Panc1 (cell line): Measurements from ENCODE around the gene VPS45. TPM values are rescaled to one million over a fixed set of nuclear protein-coding genes. Genes with fewer than 3 reads are reported as not detected.
A peak's percentile ranks its signal among the peaks of the same experiment; 100 is the strongest.

Source experiments
- ATAC-seq: fragments of 200-7000 bp; cut with Tn5 transposase; 2 replicates; pipeline ENCODE4 v1.9.1; 2020; ENCODE audit warnings: mild to moderate bottlenecking, moderate library complexity
- BruUV-seq: library from RNA; stranded (reverse); fragments of 400-500 nt; replicated peaks from 2 replicates; lab custom pipeline; 2021; lab: Mats Ljungman, UMichigan
- CTCF ChIA-PET: fragments of 300-600 bp; sonication (Branson Sonifier 250); formaldehyde crosslinking; loops from one replicate; lab custom pipeline; 2022; ENCODE audit warnings: antibody characterized with exemption; lab: Charles Lee
- POLR2A ChIA-PET: fragments of 300-600 bp; sonication (Branson Sonifier 250); formaldehyde crosslinking; loops from one replicate; lab custom pipeline; 2022; ENCODE audit warnings: antibody characterized with exemption; lab: Charles Lee
- DNase-seq: peaks from one replicate; pipeline ENCODE4 v3.0.0-alpha.2; 2010; ENCODE audit warnings: low read depth, low spot score
- H3K27ac ChIP-seq: 2 replicates; pipeline ENCODE4 v1.5.1; 2011; ENCODE audit warnings: mild to moderate bottlenecking, low read length, inconsistent platforms
- H3K27me3 ChIP-seq: fragments of 200-500 bp; sonication (Bioruptor generic); 2 replicates; pipeline ENCODE4 v1.6.0; 2014; ENCODE audit warnings: low read length, inconsistent platforms; ENCODE audit not compliant: control insufficient read depth, insufficient read depth
- H3K36me3 ChIP-seq: fragments of 200-500 bp; sonication (Bioruptor generic); 2 replicates; pipeline ENCODE4 v1.5.1; 2014; ENCODE audit warnings: inconsistent platforms, mild to moderate bottlenecking, low read length, moderate library complexity; ENCODE audit not compliant: control insufficient read depth, insufficient read depth
- H3K4me1 ChIP-seq: 2 replicates; pipeline ENCODE4 v1.5.1; 2011; ENCODE audit warnings: inconsistent platforms, mild to moderate bottlenecking, low read length, moderate library complexity; ENCODE audit not compliant: control insufficient read depth, insufficient read depth
- H3K4me3 ChIP-seq, 2 experiments: 2 replicates each; pipeline ENCODE4 v1.5.1; 2011 to 2012; ENCODE audit warnings: low read depth in 2 of 2, low read length in 2 of 2, mild to moderate bottlenecking in 2 of 2, inconsistent platforms in 1 of 2, moderate library complexity in 1 of 2
- H3K9me3 ChIP-seq: fragments of 200-500 bp; sonication (Bioruptor generic); 2 replicates; pipeline ENCODE4 v1.5.1; 2014; ENCODE audit warnings: low read depth, mild to moderate bottlenecking, inconsistent platforms, low read length, moderate library complexity; ENCODE audit not compliant: control insufficient read depth, insufficient read depth
- POLR2AphosphoS5 ChIP-seq: IDR thresholded peaks from 2 replicates; pipeline ENCODE4 v1.6.1; 2012; ENCODE audit warnings: mild to moderate bottlenecking, low read depth, low read length, moderate library complexity
- SIN3A ChIP-seq: IDR thresholded peaks from 2 replicates; pipeline ENCODE4 v1.6.1; 2012; ENCODE audit warnings: low read depth, mild to moderate bottlenecking, low read length, moderate library complexity, borderline replicate concordance; ENCODE audit not compliant: insufficient read depth
- in situ Hi-C: cut with HindIII; loops from 2 replicates; pipeline ENCODE4 v1.10.0; 2016; ENCODE audit warnings: low sequenced_read_pairs, low pct_unique_long_range_greater_than_20kb
- intact Hi-C: fragments of 100-400 bp; cut with micrococcal nuclease; formaldehyde crosslinking; loops from one replicate; pipeline ENCODE4 v1.10.0; 2022; ENCODE audit not compliant: unreplicated experiment
- total RNA-seq: library from RNA; stranded (reverse); gene quantifications from one replicate; pipeline ENCODE4 v1.2.1, GENCODE V29; 2021; ENCODE audit not compliant: unreplicated experiment
- TF ChIP-seq, protein P1 (sequence below): fragments of 450-650 bp; IDR thresholded peaks from 2 replicates; pipeline ENCODE4 v1.5.1; 2017; ENCODE audit warnings: mild to moderate bottlenecking
- TF ChIP-seq, protein P2 (sequence below), 2 experiments: IDR thresholded peaks; 2 replicates each; pipeline ENCODE4 v1.6.1; 2011 to 2012; ENCODE audit warnings: low read depth in 2 of 2, control low read depth in 1 of 2, low read length in 1 of 2, mild to moderate bottlenecking in 1 of 2, moderate library complexity in 1 of 2; ENCODE audit not compliant: insufficient read depth in 1 of 2

Gene VPS45
- total RNA-seq, 1 experiment from 2014 or later: 24.9 TPM

DNA sequence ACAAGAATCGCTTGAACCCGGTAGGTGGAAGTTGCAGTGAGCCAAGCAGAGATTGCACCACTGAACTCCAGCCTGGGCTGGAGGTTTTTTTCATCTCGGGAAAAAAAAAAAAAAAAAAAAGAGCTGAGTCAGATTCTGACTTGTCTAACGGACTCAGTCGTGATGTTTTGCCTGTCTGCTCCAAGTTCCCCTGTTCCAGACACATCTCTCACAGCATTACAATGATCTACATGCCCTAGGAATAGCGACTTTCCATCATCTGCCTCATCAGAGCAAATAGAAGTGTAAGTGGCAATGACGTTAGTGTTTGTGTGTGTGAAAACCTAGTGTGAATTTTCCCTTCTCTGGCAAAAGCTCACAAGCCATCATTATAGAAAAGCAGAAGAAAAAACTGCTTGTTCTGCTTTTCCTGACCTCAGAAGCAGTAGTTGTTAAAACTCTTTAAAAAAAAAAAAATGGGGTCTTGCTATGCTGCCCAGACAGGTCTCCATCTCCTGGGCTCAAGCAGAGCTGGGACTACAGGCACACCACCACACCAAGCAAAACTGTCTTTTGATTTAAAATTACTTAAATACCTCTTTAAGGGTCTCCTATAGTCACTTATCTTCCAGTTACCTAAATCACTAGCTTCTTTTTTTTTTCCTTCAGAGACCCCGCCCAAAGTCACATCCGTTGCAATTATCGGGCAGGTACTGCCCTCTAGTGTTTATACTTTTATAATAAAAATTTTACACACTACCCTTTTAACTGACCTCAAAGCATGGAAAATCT is 119.4 kb downstream of the VPS45 start:
- ChIA-PET POLR2A (interaction anchor here (0.6 to 0.7 kb wide), 2 partner anchors 107 to 300 kb away, joined by 3 read pairs; no protein-coding TSS in a partner anchor), CTCF (interaction anchor here (0.6 to 1.4 kb wide), 19 partner anchors 15 to 302 kb away, joined by 3 to 11 read pairs (median 3); partner anchors contain the start of gene PLEKHO1)
- Histone ChIP-seq H3K4me3 (no peak overlapping the region), H3K9me3 (no peaks in the 10 kb centered on the region), H3K27ac (no peak overlapping the region), H3K4me1 (peaks cover 5% of the 10 kb centered on the region; the same call in 1 of the 2 replicates), H3K27me3 (no peaks in the 10 kb centered on the region), H3K36me3 (no peaks in the 10 kb centered on the region)
- peak; percentile 86 for ATAC-seq
- TF ChIP-seq POLR2AphosphoS5: no peak
- TF ChIP-seq, protein P1, sequence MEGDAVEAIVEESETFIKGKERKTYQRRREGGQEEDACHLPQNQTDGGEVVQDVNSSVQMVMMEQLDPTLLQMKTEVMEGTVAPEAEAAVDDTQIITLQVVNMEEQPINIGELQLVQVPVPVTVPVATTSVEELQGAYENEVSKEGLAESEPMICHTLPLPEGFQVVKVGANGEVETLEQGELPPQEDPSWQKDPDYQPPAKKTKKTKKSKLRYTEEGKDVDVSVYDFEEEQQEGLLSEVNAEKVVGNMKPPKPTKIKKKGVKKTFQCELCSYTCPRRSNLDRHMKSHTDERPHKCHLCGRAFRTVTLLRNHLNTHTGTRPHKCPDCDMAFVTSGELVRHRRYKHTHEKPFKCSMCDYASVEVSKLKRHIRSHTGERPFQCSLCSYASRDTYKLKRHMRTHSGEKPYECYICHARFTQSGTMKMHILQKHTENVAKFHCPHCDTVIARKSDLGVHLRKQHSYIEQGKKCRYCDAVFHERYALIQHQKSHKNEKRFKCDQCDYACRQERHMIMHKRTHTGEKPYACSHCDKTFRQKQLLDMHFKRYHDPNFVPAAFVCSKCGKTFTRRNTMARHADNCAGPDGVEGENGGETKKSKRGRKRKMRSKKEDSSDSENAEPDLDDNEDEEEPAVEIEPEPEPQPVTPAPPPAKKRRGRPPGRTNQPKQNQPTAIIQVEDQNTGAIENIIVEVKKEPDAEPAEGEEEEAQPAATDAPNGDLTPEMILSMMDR: peak; percentile 77
- BruUV-seq: no TSS peak
- in situ Hi-C loops: no loop called here
- intact Hi-C loops: loop anchor here (5.0 kb wide), 1 partner anchor 115 kb away; no protein-coding TSS in a partner anchor
- peak; percentile 28 for DNase-seq

DNA sequence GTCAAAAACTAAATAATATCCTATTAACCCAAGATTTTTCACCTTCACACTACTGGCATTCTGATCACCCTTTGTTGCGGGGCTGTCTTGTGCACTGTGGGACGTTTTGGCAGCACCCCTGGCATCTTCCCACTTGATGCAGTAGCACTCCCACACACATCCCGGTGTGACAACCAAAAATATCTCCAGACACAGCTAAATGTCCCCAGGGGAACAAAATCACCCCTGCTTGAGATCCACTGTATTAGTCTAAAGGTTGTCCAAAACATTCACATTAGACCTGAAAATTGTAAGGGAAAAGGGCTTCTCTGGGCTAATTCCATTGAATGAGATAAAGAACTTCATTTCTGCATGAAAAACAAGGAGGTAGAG is 120.0 kb downstream of the VPS45 start:
- intact Hi-C loops: loop anchor here (5.0 kb wide), 1 partner anchor 115 kb away; no protein-coding TSS in a partner anchor
- Histone ChIP-seq H3K4me3 (no peak overlapping the region), H3K9me3 (no peaks in the 10 kb centered on the region), H3K27ac (no peak overlapping the region), H3K27me3 (no peaks in the 10 kb centered on the region), H3K4me1 (peaks cover 8% of the 10 kb centered on the region; the same call in 1 of the 2 replicates), H3K36me3 (no peaks in the 10 kb centered on the region)
- DNase-seq (no peak), ATAC-seq (peak; percentile 72)
- ChIA-PET CTCF (interaction anchor here (0.6 to 1.4 kb wide), 9 partner anchors 15 to 303 kb away, joined by 3 to 7 read pairs (median 3); no protein-coding TSS in a partner anchor), POLR2A (interaction anchor here (0.7 kb wide), 1 partner anchor 107 kb away, joined by 3 read pairs; no protein-coding TSS in a partner anchor)
- in situ Hi-C loops: no loop called here
- TF ChIP-seq SIN3A: no peak
- TF ChIP-seq, protein P2, sequence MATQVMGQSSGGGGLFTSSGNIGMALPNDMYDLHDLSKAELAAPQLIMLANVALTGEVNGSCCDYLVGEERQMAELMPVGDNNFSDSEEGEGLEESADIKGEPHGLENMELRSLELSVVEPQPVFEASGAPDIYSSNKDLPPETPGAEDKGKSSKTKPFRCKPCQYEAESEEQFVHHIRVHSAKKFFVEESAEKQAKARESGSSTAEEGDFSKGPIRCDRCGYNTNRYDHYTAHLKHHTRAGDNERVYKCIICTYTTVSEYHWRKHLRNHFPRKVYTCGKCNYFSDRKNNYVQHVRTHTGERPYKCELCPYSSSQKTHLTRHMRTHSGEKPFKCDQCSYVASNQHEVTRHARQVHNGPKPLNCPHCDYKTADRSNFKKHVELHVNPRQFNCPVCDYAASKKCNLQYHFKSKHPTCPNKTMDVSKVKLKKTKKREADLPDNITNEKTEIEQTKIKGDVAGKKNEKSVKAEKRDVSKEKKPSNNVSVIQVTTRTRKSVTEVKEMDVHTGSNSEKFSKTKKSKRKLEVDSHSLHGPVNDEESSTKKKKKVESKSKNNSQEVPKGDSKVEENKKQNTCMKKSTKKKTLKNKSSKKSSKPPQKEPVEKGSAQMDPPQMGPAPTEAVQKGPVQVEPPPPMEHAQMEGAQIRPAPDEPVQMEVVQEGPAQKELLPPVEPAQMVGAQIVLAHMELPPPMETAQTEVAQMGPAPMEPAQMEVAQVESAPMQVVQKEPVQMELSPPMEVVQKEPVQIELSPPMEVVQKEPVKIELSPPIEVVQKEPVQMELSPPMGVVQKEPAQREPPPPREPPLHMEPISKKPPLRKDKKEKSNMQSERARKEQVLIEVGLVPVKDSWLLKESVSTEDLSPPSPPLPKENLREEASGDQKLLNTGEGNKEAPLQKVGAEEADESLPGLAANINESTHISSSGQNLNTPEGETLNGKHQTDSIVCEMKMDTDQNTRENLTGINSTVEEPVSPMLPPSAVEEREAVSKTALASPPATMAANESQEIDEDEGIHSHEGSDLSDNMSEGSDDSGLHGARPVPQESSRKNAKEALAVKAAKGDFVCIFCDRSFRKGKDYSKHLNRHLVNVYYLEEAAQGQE (IDR thresholded peaks at IDR 0.05; ENCODE audit: insufficient read depth in 1 of 2, low read depth in 2 of 2, low read length in 1 of 2): no peak
- TF ChIP-seq, protein P1: no peak; the same call in 1 of the 2 replicates
- no TSS peak for BruUV-seq
